Measurements from ENCODE around the gene MICOS13. TPM values are rescaled to one million over a fixed set of nuclear protein-coding genes. Genes with fewer than 3 reads are reported as not detected.

The MICOS13 gene
- total and polyA plus RNA-seq, 10 of the 15 experiments (the other 5 are each of a cell fraction or from before 2014, with no cell fraction given), result 9.4 to 211 (median 51.3) TPM

DNA sequence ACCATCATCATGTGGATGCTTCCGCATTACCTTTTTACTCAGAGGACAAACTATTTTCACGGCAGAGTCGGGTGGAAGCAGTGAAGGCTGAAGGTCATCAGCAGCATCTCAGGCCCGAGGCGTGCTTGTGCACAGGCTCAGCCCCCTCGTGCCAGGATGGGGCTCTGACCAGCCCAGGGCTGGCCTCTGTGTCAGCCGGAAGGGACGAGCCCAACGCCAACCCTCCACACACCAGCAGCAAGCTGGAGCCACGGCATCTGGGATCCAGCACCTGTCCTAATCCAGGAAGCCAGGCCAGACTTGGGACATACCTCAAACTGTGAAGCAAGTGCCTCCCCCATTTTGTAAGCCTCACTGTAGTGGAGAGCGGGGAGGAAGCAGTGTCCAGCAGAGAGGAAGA is 11.1 kb downstream of the MICOS13 start:
- no peak overlapping the region for H2AFZ ChIP-seq (ENCODE audit: control insufficient read depth, low read depth, low read length)
- no peak overlapping the region for H3K9ac ChIP-seq (ENCODE audit: control insufficient read depth, insufficient read depth, low read length)
- no peaks in the 10 kb centered on the region; the same call in 1 of the 2 replicates for H4K20me1 ChIP-seq (ENCODE audit: control insufficient read depth, insufficient read depth)
- FAIRE-seq (no peak), ATAC-seq (no peak), DNase-seq (ENCODE audit: low read depth, low spot score) (no peak)
- no peaks in the 10 kb centered on the region for H3K79me2 ChIP-seq (ENCODE audit: control insufficient read depth, insufficient read depth, low read length)
- TF ChIP-seq BMI1 (IDR thresholded peaks at IDR 0.05; ENCODE audit: borderline replicate concordance) (no peak), CEBPB (IDR thresholded peaks at IDR 0.05; ENCODE audit: borderline replicate concordance in 1 of 2, low read depth in 2 of 2, low read length in 2 of 2) (no peak), POLR2A (IDR thresholded peaks at IDR 0.05; ENCODE audit: low read depth, low read length) (peak; percentile 63; the same call in 1 of the 2 replicates)
- TF ChIP-seq, protein P1, sequence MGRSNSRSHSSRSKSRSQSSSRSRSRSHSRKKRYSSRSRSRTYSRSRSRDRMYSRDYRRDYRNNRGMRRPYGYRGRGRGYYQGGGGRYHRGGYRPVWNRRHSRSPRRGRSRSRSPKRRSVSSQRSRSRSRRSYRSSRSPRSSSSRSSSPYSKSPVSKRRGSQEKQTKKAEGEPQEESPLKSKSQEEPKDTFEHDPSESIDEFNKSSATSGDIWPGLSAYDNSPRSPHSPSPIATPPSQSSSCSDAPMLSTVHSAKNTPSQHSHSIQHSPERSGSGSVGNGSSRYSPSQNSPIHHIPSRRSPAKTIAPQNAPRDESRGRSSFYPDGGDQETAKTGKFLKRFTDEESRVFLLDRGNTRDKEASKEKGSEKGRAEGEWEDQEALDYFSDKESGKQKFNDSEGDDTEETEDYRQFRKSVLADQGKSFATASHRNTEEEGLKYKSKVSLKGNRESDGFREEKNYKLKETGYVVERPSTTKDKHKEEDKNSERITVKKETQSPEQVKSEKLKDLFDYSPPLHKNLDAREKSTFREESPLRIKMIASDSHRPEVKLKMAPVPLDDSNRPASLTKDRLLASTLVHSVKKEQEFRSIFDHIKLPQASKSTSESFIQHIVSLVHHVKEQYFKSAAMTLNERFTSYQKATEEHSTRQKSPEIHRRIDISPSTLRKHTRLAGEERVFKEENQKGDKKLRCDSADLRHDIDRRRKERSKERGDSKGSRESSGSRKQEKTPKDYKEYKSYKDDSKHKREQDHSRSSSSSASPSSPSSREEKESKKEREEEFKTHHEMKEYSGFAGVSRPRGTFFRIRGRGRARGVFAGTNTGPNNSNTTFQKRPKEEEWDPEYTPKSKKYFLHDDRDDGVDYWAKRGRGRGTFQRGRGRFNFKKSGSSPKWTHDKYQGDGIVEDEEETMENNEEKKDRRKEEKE (IDR thresholded peaks at IDR 0.05), result no peak
- intact Hi-C loops (cut with micrococcal nuclease; ENCODE audit: unreplicated experiment), result no loop called here
- WGBS (ENCODE audit: insufficient coverage, insufficient replicate concordance, low lambda C conversion rate, missing lambda C conversion rate), result 85% methylated on average over 11 of the region's 11 CpGs
- H3K4me3 ChIP-seq, result no peak overlapping the region
- in situ Hi-C loops (cut with MboI), result no loop called here
- H3K27me3 ChIP-seq (replicated peaks in 1 of 2; ENCODE audit: control insufficient read depth in 2 of 2, insufficient read depth in 2 of 2, low read length in 1 of 2), result no peaks in the 10 kb centered on the region
- peaks cover 3% of the 10 kb centered on the region; the same call in 1 of the 2 replicates for H3K4me1 ChIP-seq (ENCODE audit: control insufficient read depth, insufficient read depth, low read length)
- CTCF ChIA-PET, result interaction anchor here (1.4 kb wide), 1 partner anchor 20 kb away, joined by 3 read pairs; no protein-coding TSS in a partner anchor
- SMC1A ChIA-PET (ENCODE audit: uncharacterized antibody, unreplicated experiment), result no interaction called here
- POLR2A ChIA-PET, result no interaction called here
- no TSS peak for BruUV-seq (replicated peaks)
- no peak overlapping the region for H3K4me2 ChIP-seq (ENCODE audit: control insufficient read depth, insufficient read depth)
- RAD21 ChIA-PET (ENCODE audit: unreplicated experiment), result no interaction called here
- no peak overlapping the region for H3K27ac ChIP-seq (ENCODE audit: control insufficient read depth, insufficient read depth)
- peaks cover 20 to 40% of the 10 kb centered on the region in 2 experiments; a peak in 3 of 4 replicates for H3K36me3 ChIP-seq (ENCODE audit: control insufficient read depth in 2 of 2, insufficient read depth in 2 of 2, low read length in 1 of 2)
- H3K9me3 ChIP-seq (replicated peaks; ENCODE audit: control insufficient read depth, insufficient read depth, low read length), result no peaks in the 10 kb centered on the region

- in situ Hi-C loops (cut with MboI), result no loop called here
- Histone ChIP-seq H3K9me3 (replicated peaks; ENCODE audit: control insufficient read depth, insufficient read depth, low read length) (no peaks in the 10 kb centered on the region), H3K9ac (ENCODE audit: control insufficient read depth, insufficient read depth, low read length) (no peak overlapping the region), H3K4me2 (ENCODE audit: control insufficient read depth, insufficient read depth) (no peak overlapping the region), H3K27ac (ENCODE audit: control insufficient read depth, insufficient read depth) (no peak overlapping the region), H3K79me2 (ENCODE audit: control insufficient read depth, insufficient read depth, low read length) (no peaks in the 10 kb centered on the region), H4K20me1 (ENCODE audit: control insufficient read depth, insufficient read depth) (no peaks in the 10 kb centered on the region; the same call in 1 of the 2 replicates), H2AFZ (ENCODE audit: control insufficient read depth, low read depth, low read length) (no peak overlapping the region), H3K27me3 (replicated peaks in 1 of 2; ENCODE audit: control insufficient read depth in 2 of 2, insufficient read depth in 2 of 2, low read length in 1 of 2) (no peaks in the 10 kb centered on the region), H3K36me3 (ENCODE audit: control insufficient read depth in 2 of 2, insufficient read depth in 2 of 2, low read length in 1 of 2) (peaks cover 31 to 51% of the 10 kb centered on the region in 2 experiments), H3K4me1 (ENCODE audit: control insufficient read depth, insufficient read depth, low read length) (peaks cover 3% of the 10 kb centered on the region; the same call in 1 of the 2 replicates), H3K4me3 (no peak overlapping the region)
- CTCF ChIA-PET, result no interaction called here
- POLR2A ChIA-PET, result no interaction called here
- FAIRE-seq, result no peak
- TSS peak; percentile 23 for BruUV-seq (replicated peaks)
- intact Hi-C loops (cut with micrococcal nuclease; ENCODE audit: unreplicated experiment), result no loop called here
- RAD21 ChIA-PET (ENCODE audit: unreplicated experiment), result no interaction called here
- SMC1A ChIA-PET (ENCODE audit: uncharacterized antibody, unreplicated experiment), result no interaction called here
- DNase-seq (ENCODE audit: low read depth, low spot score), result no peak
- 92% methylated on average over 22 of the region's 22 CpGs for WGBS (ENCODE audit: insufficient coverage, insufficient replicate concordance, low lambda C conversion rate, missing lambda C conversion rate)
- ATAC-seq, result no peak
- TF ChIP-seq TARDBP (IDR thresholded peaks at IDR 0.05; ENCODE audit: borderline replicate concordance) (no peak), POLR2A (IDR thresholded peaks at IDR 0.05; ENCODE audit: low read depth, low read length) (peak; percentile 59), NFIC (IDR thresholded peaks at IDR 0.05; ENCODE audit: low read depth, low read length) (no peak), FOXM1 (IDR thresholded peaks at IDR 0.05; ENCODE audit: low read depth, low read length) (no peak), JUNB (IDR thresholded peaks at IDR 0.05) (no peak), HCFC1 (IDR thresholded peaks at IDR 0.05; ENCODE audit: low read length) (no peak), POLR2AphosphoS5 (IDR thresholded peaks at IDR 0.05; ENCODE audit: low read length) (peak; percentile 50; the same call in 1 of the 2 replicates), MYB (IDR thresholded peaks at IDR 0.05; ENCODE audit: borderline replicate concordance, low read depth, low read length) (no peak)
- TF ChIP-seq, protein P2, sequence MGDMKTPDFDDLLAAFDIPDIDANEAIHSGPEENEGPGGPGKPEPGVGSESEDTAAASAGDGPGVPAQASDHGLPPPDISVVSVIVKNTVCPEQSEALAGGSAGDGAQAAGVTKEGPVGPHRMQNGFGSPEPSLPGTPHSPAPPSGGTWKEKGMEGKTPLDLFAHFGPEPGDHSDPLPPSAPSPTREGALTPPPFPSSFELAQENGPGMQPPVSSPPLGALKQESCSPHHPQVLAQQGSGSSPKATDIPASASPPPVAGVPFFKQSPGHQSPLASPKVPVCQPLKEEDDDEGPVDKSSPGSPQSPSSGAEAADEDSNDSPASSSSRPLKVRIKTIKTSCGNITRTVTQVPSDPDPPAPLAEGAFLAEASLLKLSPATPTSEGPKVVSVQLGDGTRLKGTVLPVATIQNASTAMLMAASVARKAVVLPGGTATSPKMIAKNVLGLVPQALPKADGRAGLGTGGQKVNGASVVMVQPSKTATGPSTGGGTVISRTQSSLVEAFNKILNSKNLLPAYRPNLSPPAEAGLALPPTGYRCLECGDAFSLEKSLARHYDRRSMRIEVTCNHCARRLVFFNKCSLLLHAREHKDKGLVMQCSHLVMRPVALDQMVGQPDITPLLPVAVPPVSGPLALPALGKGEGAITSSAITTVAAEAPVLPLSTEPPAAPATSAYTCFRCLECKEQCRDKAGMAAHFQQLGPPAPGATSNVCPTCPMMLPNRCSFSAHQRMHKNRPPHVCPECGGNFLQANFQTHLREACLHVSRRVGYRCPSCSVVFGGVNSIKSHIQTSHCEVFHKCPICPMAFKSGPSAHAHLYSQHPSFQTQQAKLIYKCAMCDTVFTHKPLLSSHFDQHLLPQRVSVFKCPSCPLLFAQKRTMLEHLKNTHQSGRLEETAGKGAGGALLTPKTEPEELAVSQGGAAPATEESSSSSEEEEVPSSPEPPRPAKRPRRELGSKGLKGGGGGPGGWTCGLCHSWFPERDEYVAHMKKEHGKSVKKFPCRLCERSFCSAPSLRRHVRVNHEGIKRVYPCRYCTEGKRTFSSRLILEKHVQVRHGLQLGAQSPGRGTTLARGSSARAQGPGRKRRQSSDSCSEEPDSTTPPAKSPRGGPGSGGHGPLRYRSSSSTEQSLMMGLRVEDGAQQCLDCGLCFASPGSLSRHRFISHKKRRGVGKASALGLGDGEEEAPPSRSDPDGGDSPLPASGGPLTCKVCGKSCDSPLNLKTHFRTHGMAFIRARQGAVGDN (IDR thresholded peaks at IDR 0.05), result no peak
These were observed 12.5 kb downstream of the MICOS13 start for GRCh38 chr19:5667751-5668271.

All from GM12878 (cell line).